Activated CD4-positive, CD25-positive, alpha-beta regulatory T cell treated with anti-CD3 and anti-CD28 coated beads, Interleukin-2, amount 50 U/mL, for 16 hours (primary cell): ENCODE results near the gene CHD1.
"Not testable (repeated sequence)": the region's sequence is repeated elsewhere in the genome, so short reads cannot be mapped to it uniquely, and the experiment has no call there.

Source experiments
- DNase-seq: peaks from one replicate; pipeline ENCODE4 v3.0.0-alpha.2; 2020; ENCODE audit warnings: low read depth, low spot score

Gene CHD1

GRCh38 chr5:98928873-98929709 lies at the start of gene CHD1:
TSS of gene CHD1 (minus strand) at chr5:98929007. CDS start at chr5:98926386, 2,621 bp downstream.
- DNase-seq, result peak; percentile 91

- no peak for DNase-seq
Observed at GRCh38 chr5:98978528-98978927, 49.7 kb upstream of the CHD1 start.

GRCh38 chr5:98977723-98978122 lies 48.9 kb upstream of the CHD1 start:
- no peak for DNase-seq

- DNase-seq, result no peak
Observed at GRCh38 chr5:98975682-98976407, 47.0 kb upstream of the CHD1 start.

GRCh38 chr5:98975223-98975622 lies 46.4 kb upstream of the CHD1 start:
- DNase-seq, result no peak

GRCh38 chr5:98969400-98969799 lies 40.6 kb upstream of the CHD1 start:
- no peak for DNase-seq

- DNase-seq, result no peak
Observed at GRCh38 chr5:98968056-98968564, 39.3 kb upstream of the CHD1 start.

GRCh38 chr5:98965226-98965625 lies 36.4 kb upstream of the CHD1 start:
- no peak for DNase-seq

- DNase-seq, result no peak
Observed at GRCh38 chr5:98964621-98965020, 35.8 kb upstream of the CHD1 start.

- DNase-seq, result no peak
Observed at GRCh38 chr5:98963019-98963418, 34.2 kb upstream of the CHD1 start.

- no peak for DNase-seq
Observed at GRCh38 chr5:98962587-98962986, 33.8 kb upstream of the CHD1 start.

GRCh38 chr5:98961665-98962344 lies 33.0 kb upstream of the CHD1 start:
- DNase-seq, result no peak

GRCh38 chr5:98957307-98957706 lies 28.5 kb upstream of the CHD1 start:
- DNase-seq, result no peak

- not testable (repeated sequence) for DNase-seq
Observed at GRCh38 chr5:98955888-98956287, 27.1 kb upstream of the CHD1 start.

GRCh38 chr5:98955471-98955870 lies 26.7 kb upstream of the CHD1 start:
- not testable (repeated sequence) for DNase-seq

- DNase-seq, result no peak
Observed at GRCh38 chr5:98954392-98955028, 25.7 kb upstream of the CHD1 start.

GRCh38 chr5:98942847-98943246 lies 14.0 kb upstream of the CHD1 start:
- DNase-seq, result no peak

GRCh38 chr5:98941131-98941883 lies 12.5 kb upstream of the CHD1 start:
- DNase-seq, result no peak

- no peak for DNase-seq
Observed at GRCh38 chr5:98940581-98940980, 11.8 kb upstream of the CHD1 start.

GRCh38 chr5:98938464-98938863 lies 9.7 kb upstream of the CHD1 start:
- DNase-seq, result no peak
